HepG2 (cell line): Measurements from ENCODE around the gene DPP3. TPM values are rescaled to one million over a fixed set of nuclear protein-coding genes. Genes with fewer than 3 reads are reported as not detected.

Experiments used
- ATAC-seq: fragments of 200-7000 bp; cut with Tn5 transposase; 3 replicates; pipeline ENCODE4 v1.9.1; 2020; ENCODE audit warnings: mild to moderate bottlenecking, moderate library complexity
- BruUV-seq: library from RNA; stranded (reverse); fragments of 400-500 nt; replicated peaks from 2 replicates; lab custom pipeline; 2021; lab: Mats Ljungman, UMichigan
- CTCF ChIA-PET: fragments of 300-600 bp; formaldehyde crosslinking; extraction: SDS; loops from one replicate; lab custom pipeline; 2021; ENCODE audit warnings: low total read pairs, inconsistent platforms, low intra/inter-chr PET ratio; lab: Yijun Ruan, JAX
- POLR2A ChIA-PET: fragments of 350-600 bp; sonication (Branson Sonifier 250); formaldehyde crosslinking; loops from one replicate; lab custom pipeline; 2020; ENCODE audit warnings: antibody characterized with exemption, inconsistent platforms; lab: Yijun Ruan, JAX
- DNase-seq: peaks from one replicate; pipeline ENCODE4 v3.0.0-alpha.2; 2015; ENCODE audit warnings: low spot score
- FAIRE-seq: peaks from 3 replicates; lab custom pipeline; 2011; peaks lifted over from hg19 to GRCh38; lab: Jason Lieb, UNC
- H2AFZ ChIP-seq: one replicate; pipeline ENCODE4 v1.6.1; 2011; ENCODE audit warnings: low read length, inconsistent platforms
- H3K27ac ChIP-seq: fragments of 300-600 bp; 3 replicates; pipeline ENCODE4 v1.8.0; 2011; ENCODE audit warnings: mixed run types, mild to moderate bottlenecking, mixed read lengths, low read length, inconsistent platforms; ENCODE audit not compliant: insufficient read depth; ENCODE audit errors: extremely low read length
- H3K27me3 ChIP-seq, 2 experiments: fragments of 200-600 bp in 1 of 2; 2 replicates in 1 of 2; 3 replicates in 1 of 2; pipeline versions ENCODE4 v1.6.0 to v1.8.0; 2011; ENCODE audit warnings: low read length in 2 of 2, mild to moderate bottlenecking in 2 of 2, moderate library complexity in 2 of 2, inconsistent platforms in 1 of 2; ENCODE audit not compliant: insufficient read depth in 2 of 2, control insufficient read depth in 1 of 2
- H3K36me3 ChIP-seq, 2 experiments: fragments of 200-600 bp in 1 of 2; replicated peaks in 1 of 2; 2 replicates in 1 of 2; 3 replicates in 1 of 2; pipeline versions ENCODE4 v1.5.1 to v1.8.0; 2011; ENCODE audit warnings: low read length in 2 of 2, inconsistent platforms in 1 of 2; ENCODE audit not compliant: insufficient read depth in 2 of 2, control insufficient read depth in 1 of 2
- H3K4me1 ChIP-seq: 2 replicates; pipeline ENCODE4 v1.5.1; 2012; ENCODE audit warnings: low read length, inconsistent platforms; ENCODE audit not compliant: insufficient read depth
- H3K4me2 ChIP-seq: 2 replicates; pipeline ENCODE4 v1.6.0; 2011; ENCODE audit warnings: low read depth, low read length, inconsistent platforms
- H3K4me3 ChIP-seq, 3 experiments: fragments of 200-600 bp in 1 of 3; sonication (generic), shearing (Covaris generic) in 1 of 3; replicated peaks in 1 of 3; 2 replicates each; pipeline ENCODE4 v1.5.1; 2011 to 2016; ENCODE audit warnings: low read length in 3 of 3, inconsistent platforms in 2 of 3, low read depth in 2 of 3, mild to moderate bottlenecking in 2 of 3, control low read depth in 1 of 3, mixed read lengths in 1 of 3; ENCODE audit not compliant: insufficient read depth in 1 of 3
- H3K79me2 ChIP-seq: one replicate; pipeline ENCODE4 v1.6.1; 2011; ENCODE audit warnings: low read length, inconsistent platforms; ENCODE audit not compliant: insufficient read depth
- H3K9ac ChIP-seq: 2 replicates; pipeline ENCODE4 v1.6.0; 2011; ENCODE audit warnings: mild to moderate bottlenecking, low read depth, low read length, inconsistent platforms; ENCODE audit not compliant: insufficient read depth
- H3K9me3 ChIP-seq: 2 replicates; pipeline ENCODE4 v1.5.1; 2012; ENCODE audit warnings: mild to moderate bottlenecking, low read length
- H4K20me1 ChIP-seq: 2 replicates; pipeline ENCODE4 v1.6.0; 2011; ENCODE audit warnings: inconsistent platforms, mild to moderate bottlenecking, low read length, moderate library complexity; ENCODE audit not compliant: insufficient read depth
- AGO1 ChIP-seq: fragments of 200-400 bp; formaldehyde crosslinking; IDR thresholded peaks from 2 replicates; pipeline ENCODE4 v1.6.1; 2017; ENCODE audit warnings: mild to moderate bottlenecking, low read depth, low read length, moderate library complexity; ENCODE audit not compliant: poor library complexity, severe bottlenecking
- AGO2 ChIP-seq: fragments of 200-400 bp; formaldehyde crosslinking; optimal IDR thresholded peaks from 2 replicates; pipeline ENCODE3; 2017; ENCODE audit warnings: mild to moderate bottlenecking, low read depth, low read length, moderate library complexity
- ARNT ChIP-seq: fragments of 450-650 bp; IDR thresholded peaks from 2 replicates; pipeline ENCODE4 v1.6.1; 2017
- GZF1 ChIP-seq: sonication (generic); formaldehyde crosslinking; IDR thresholded peaks from 2 replicates; pipeline ENCODE4 v1.5.1; 2020; ENCODE audit warnings: mild to moderate bottlenecking, missing genetic modification reagents
- ISX ChIP-seq: sonication (generic); formaldehyde crosslinking; conservative IDR thresholded peaks from 2 replicates; pipeline ENCODE4 v1.5.0; 2020; ENCODE audit warnings: missing genetic modification reagents
- ONECUT2 ChIP-seq: sonication (generic); formaldehyde crosslinking; IDR thresholded peaks from 2 replicates; pipeline ENCODE4 v1.4.0; 2020; ENCODE audit warnings: missing genetic modification reagents
- RFX1 ChIP-seq: fragments of 450-650 bp; IDR thresholded peaks from 2 replicates; pipeline ENCODE4 v1.6.1; 2017
- XBP1 ChIP-seq: sonication (generic); formaldehyde crosslinking; IDR thresholded peaks from 2 replicates; pipeline ENCODE4 v1.5.0; 2020; ENCODE audit warnings: missing genetic modification reagents
- ZNF558 ChIP-seq: sonication (generic); formaldehyde crosslinking; IDR thresholded peaks from 2 replicates; pipeline ENCODE4 v1.9.0; 2022; ENCODE audit warnings: mild to moderate bottlenecking, missing genetic modification reagents, borderline replicate concordance
- ZNF564 ChIP-seq: sonication (generic); formaldehyde crosslinking; IDR thresholded peaks from 2 replicates; pipeline ENCODE4 v1.8.1; 2023; ENCODE audit warnings: mild to moderate bottlenecking, missing genetic modification reagents
- WGBS: methylation state at CpG from one replicate; pipeline ENCODE4 v1.1.6; 2017; ENCODE audit warnings: low lambda C conversion rate; 5-methylcytosine and 5-hydroxymethylcytosine counted together
- in situ Hi-C: cut with HindIII; loops from 2 replicates; pipeline ENCODE4 v1.10.0; 2017; ENCODE audit warnings: low pct_unique_long_range_greater_than_20kb; ENCODE audit not compliant: extremely low pct_ligation_motif_present
- intact Hi-C: fragments of 100-400 bp; cut with micrococcal nuclease; formaldehyde crosslinking; loops from one replicate; pipeline ENCODE4 v1.10.0; 2022; ENCODE audit not compliant: unreplicated experiment
- polyA plus RNA-seq, 8 experiments: library from polyadenylated mRNA; depleted of rRNA in 3 of 8; stranded (reverse) in 7 of 8; unstranded in 1 of 8; fragments of >200 nt; fragmentation: Illumina TruSeq in 4 of 8; extraction: Trizol in 4 of 8; gene quantifications; 2 replicates each; pipeline versions ENCODE4 v1.2.1 to v1.2.3, GENCODE V29; 2011 to 2016; ENCODE audit warnings: low read depth in 4 of 8, missing spikeins in 1 of 8, mixed read lengths in 1 of 8; ENCODE audit not compliant: insufficient read depth in 1 of 8
- total RNA-seq, 5 experiments: library from RNA; depleted of rRNA; stranded (reverse); fragments of >200 nt; fragmentation: Illumina TruSeq; extraction: Trizol; gene quantifications; 2 replicates each; pipeline ENCODE4 v1.2.3, GENCODE V29; 2016; ENCODE audit warnings: low read depth in 1 of 5
- TF ChIP-seq, protein P1 (sequence below): IDR thresholded peaks from 2 replicates; pipeline ENCODE4 v1.6.1; 2016
- TF ChIP-seq, protein P2 (sequence below): sonication (generic); formaldehyde crosslinking; IDR thresholded peaks from 2 replicates; pipeline ENCODE4 v1.4.0; 2020; ENCODE audit warnings: missing genetic modification reagents, borderline replicate concordance
- TF ChIP-seq, protein P3 (sequence below): sonication (generic); formaldehyde crosslinking; IDR thresholded peaks from 2 replicates; pipeline ENCODE4 v1.5.0; 2020; ENCODE audit warnings: missing genetic modification reagents

The DPP3 gene
- total and polyA plus RNA-seq, 2 of the 13 experiments (the other 11 are each of a cell fraction or from before 2014, with no cell fraction given) = 38.4 to 59.8 TPM

DNA sequence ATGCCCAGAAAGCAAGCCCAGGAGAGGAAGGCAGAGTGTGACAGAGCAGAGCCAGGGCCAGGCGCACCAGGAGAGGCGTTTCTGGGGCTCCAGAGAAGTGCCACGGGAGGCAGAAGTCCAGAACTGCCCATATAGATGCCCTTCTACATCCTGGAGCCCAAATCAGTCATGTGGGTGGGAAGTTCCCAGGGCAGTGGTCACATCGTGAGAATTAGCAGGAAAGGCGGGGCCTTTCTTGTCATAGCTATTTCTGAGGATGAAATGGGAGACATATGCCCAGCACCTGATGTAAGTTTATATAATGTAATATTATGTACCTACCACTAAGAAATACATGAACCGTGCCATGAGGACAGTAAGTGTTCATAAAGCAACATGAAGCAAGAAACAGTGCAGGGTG, 52.5 kb downstream of the DPP3 start:
- H4K20me1 ChIP-seq = no peaks in the 10 kb centered on the region
- ATAC-seq = no peak
- BruUV-seq = no TSS peak
- H3K4me1 ChIP-seq = 0 out of 2 replicates have a peak, but pooled peaks cover 7% of the 10 kb centered on the region
- ChIA-PET POLR2A (interaction anchor here (1.4 kb wide), 1 partner anchor 12 kb away, joined by 4 read pairs; no protein-coding TSS in a partner anchor), CTCF (no interaction called here)
- no peaks in the 10 kb centered on the region for H3K9me3 ChIP-seq
- no peak overlapping the region for H3K27ac ChIP-seq
- H3K79me2 ChIP-seq = no peaks in the 10 kb centered on the region
- H3K27me3 ChIP-seq = no peaks in the 10 kb centered on the region
- no peak for DNase-seq
- intact Hi-C loops (no loop called here), in situ Hi-C loops (no loop called here)
- no peak for FAIRE-seq
- no peak overlapping the region for H3K9ac ChIP-seq
- 83% methylated on average over 6 of the region's 6 CpGs for WGBS
- H2AFZ ChIP-seq = no peak overlapping the region
- H3K36me3 ChIP-seq = peaks cover 0 to 3% of the 10 kb centered on the region in 2 experiments; a peak in 1 of 5 replicates
- TF ChIP-seq ONECUT2 (CRISPR knock-in tag) (no peak), XBP1 (CRISPR knock-in tag) (no peak)
- TF ChIP-seq, protein P1, sequence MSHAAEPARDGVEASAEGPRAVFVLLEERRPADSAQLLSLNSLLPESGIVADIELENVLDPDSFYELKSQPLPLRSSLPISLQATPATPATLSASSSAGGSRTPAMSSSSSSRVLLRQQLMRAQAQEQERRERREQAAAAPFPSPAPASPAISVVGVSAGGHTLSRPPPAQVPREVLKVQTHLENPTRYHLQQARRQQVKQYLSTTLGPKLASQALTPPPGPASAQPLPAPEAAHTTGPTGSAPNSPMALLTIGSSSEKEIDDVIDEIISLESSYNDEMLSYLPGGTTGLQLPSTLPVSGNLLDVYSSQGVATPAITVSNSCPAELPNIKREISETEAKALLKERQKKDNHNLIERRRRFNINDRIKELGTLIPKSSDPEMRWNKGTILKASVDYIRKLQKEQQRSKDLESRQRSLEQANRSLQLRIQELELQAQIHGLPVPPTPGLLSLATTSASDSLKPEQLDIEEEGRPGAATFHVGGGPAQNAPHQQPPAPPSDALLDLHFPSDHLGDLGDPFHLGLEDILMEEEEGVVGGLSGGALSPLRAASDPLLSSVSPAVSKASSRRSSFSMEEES (CRISPR knock-in tag) = no peak
- no peak overlapping the region for H3K4me3 ChIP-seq
- no peak overlapping the region for H3K4me2 ChIP-seq

DNA sequence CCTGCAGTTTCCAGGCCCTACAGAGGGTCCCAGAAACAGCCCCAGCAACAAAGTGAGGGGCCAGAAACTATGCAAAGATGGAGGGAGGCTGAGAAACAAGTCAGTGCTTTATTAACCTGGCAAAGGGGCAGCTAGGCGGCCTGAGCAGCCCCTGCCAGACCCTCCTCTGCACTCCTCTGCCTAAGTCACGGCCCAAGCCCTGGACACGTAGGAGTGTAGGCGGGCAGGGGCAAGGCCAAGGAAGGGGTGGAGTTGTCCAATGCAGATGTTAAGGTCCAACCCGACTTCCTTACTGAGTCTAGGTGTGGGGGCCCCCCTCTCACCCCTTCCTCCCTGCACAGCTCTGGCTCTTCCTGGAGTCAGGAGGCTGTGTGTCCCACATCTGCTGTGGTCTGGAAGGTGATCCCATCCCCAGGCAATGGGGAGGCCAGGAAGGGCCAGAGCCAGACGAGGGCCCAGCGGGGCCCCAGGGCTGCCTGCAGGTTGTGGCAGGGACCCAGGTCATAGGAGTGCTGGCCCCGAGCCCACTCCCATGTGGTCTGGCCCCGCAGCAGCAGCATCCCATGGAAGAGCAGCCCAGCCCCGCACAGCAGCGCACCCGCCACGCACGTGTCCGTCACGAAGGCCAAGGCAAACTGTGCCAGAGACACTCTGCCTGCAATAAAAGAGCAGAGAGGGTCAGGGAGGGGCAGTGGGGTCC, 59.1 kb downstream of the DPP3 start:
- peak; percentile 13 for ATAC-seq
- Histone ChIP-seq H4K20me1 (no peaks in the 10 kb centered on the region), H3K4me3 (no peak overlapping the region), H3K4me2 (no peak overlapping the region), H2AFZ (no peak overlapping the region), H3K27me3 (no peaks in the 10 kb centered on the region), H3K36me3 (0 out of 5 replicates have a peak, but pooled peaks cover 0 to 3% of the 10 kb centered on the region in 2 experiments), H3K9me3 (no peaks in the 10 kb centered on the region), H3K79me2 (no peaks in the 10 kb centered on the region), H3K27ac (no peak overlapping the region), H3K4me1 (no peaks in the 10 kb centered on the region), H3K9ac (no peak overlapping the region)
- DNase-seq = no peak
- CTCF ChIA-PET = no interaction called here
- FAIRE-seq = no peak
- POLR2A ChIA-PET = no interaction called here
- intact Hi-C loops = no loop called here
- WGBS = 100% methylated on average over 6 of the region's 16 CpGs
- no TSS peak for BruUV-seq
- in situ Hi-C loops = no loop called here
- TF ChIP-seq ARNT (no peak), GZF1 (CRISPR knock-in tag) (no peak), RFX1 (no peak), AGO2 (peak; percentile 73), ISX (CRISPR knock-in tag) (no peak), ZNF558 (CRISPR knock-in tag) (no peak), AGO1 (peak; percentile 44), ZNF564 (no peak)
- TF ChIP-seq, protein P2, sequence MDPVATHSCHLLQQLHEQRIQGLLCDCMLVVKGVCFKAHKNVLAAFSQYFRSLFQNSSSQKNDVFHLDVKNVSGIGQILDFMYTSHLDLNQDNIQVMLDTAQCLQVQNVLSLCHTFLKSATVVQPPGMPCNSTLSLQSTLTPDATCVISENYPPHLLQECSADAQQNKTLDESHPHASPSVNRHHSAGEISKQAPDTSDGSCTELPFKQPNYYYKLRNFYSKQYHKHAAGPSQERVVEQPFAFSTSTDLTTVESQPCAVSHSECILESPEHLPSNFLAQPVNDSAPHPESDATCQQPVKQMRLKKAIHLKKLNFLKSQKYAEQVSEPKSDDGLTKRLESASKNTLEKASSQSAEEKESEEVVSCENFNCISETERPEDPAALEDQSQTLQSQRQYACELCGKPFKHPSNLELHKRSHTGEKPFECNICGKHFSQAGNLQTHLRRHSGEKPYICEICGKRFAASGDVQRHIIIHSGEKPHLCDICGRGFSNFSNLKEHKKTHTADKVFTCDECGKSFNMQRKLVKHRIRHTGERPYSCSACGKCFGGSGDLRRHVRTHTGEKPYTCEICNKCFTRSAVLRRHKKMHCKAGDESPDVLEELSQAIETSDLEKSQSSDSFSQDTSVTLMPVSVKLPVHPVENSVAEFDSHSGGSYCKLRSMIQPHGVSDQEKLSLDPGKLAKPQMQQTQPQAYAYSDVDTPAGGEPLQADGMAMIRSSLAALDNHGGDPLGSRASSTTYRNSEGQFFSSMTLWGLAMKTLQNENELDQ (CRISPR knock-in tag) = no peak
- TF ChIP-seq, protein P3, sequence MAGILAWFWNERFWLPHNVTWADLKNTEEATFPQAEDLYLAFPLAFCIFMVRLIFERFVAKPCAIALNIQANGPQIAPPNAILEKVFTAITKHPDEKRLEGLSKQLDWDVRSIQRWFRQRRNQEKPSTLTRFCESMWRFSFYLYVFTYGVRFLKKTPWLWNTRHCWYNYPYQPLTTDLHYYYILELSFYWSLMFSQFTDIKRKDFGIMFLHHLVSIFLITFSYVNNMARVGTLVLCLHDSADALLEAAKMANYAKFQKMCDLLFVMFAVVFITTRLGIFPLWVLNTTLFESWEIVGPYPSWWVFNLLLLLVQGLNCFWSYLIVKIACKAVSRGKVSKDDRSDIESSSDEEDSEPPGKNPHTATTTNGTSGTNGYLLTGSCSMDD (CRISPR knock-in tag) = no peak
